Keratinocyte (primary cell): ENCODE results near the gene MC2R.

ENCODE experiments used
- EZH2 ChIP-seq: IDR thresholded peaks from one replicate; pipeline ENCODE4 v1.6.1; 2012; ENCODE audit warnings: inconsistent platforms, mild to moderate bottlenecking, low read length, moderate library complexity
- TF ChIP-seq, protein P1 (sequence below), 3 experiments: IDR thresholded peaks in 1 of 3; conservative IDR thresholded peaks in 1 of 3; optimal IDR thresholded peaks in 1 of 3; 2 replicates in 2 of 3; 3 replicates in 1 of 3; pipeline versions ENCODE3 to v1.5.1; 2011; ENCODE audit warnings: low read length in 3 of 3, mild to moderate bottlenecking in 3 of 3, moderate library complexity in 2 of 3, control low read depth in 1 of 3, inconsistent platforms in 1 of 3; ENCODE audit not compliant: insufficient read depth in 2 of 3; ENCODE audit errors: extremely low read depth in 1 of 3

DNA sequence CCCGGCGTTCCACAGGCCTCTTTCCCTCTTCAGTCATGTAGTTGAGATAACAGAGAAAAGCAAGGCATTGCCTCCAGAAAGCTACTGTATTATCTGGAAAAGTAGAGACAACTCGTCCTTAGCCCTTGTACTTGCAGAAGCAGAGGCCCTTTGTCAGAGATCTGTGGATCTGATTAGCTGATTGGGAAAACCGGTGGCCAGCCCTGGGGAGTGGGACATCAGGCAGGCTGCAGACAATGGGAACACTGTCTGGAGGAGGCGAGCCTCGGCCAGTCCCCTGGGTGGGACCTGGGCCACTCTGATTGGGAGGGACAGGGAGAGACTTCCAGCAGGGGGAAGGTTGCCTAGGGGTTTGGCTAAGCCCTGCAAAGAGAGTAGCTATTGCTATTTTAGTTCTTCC lies 1.2 kb upstream of the MC2R start:
- TF ChIP-seq, protein P1, sequence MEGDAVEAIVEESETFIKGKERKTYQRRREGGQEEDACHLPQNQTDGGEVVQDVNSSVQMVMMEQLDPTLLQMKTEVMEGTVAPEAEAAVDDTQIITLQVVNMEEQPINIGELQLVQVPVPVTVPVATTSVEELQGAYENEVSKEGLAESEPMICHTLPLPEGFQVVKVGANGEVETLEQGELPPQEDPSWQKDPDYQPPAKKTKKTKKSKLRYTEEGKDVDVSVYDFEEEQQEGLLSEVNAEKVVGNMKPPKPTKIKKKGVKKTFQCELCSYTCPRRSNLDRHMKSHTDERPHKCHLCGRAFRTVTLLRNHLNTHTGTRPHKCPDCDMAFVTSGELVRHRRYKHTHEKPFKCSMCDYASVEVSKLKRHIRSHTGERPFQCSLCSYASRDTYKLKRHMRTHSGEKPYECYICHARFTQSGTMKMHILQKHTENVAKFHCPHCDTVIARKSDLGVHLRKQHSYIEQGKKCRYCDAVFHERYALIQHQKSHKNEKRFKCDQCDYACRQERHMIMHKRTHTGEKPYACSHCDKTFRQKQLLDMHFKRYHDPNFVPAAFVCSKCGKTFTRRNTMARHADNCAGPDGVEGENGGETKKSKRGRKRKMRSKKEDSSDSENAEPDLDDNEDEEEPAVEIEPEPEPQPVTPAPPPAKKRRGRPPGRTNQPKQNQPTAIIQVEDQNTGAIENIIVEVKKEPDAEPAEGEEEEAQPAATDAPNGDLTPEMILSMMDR (optimal IDR thresholded peaks at IDR 0.05 in 1 of 3, IDR thresholded peaks at IDR 0.05 in 1 of 3, conservative IDR thresholded peaks at IDR 0.05 in 1 of 3; ENCODE audit: extremely low read depth in 1 of 3, insufficient read depth in 2 of 3, low read length in 3 of 3), result no peak
- no peak for TF ChIP-seq EZH2
